ENCODE results near the gene COL21A1. TPM values are rescaled to one million over a fixed set of nuclear protein-coding genes. Genes with fewer than 3 reads are reported as not detected.
"Not testable (repeated sequence)": the region's sequence is repeated elsewhere in the genome, so short reads cannot be mapped to it uniquely, and the experiment has no call there.

Gene COL21A1
- total RNA-seq (2014; rRNA removed; shearing (Covaris generic); ENCODE audit: low replicate concordance) = not detected in 2 replicates

GRCh38 chr6:56246881-56247653, at the start of gene COL21A1:
COL21A1 (minus strand) TSS chr6:56247580; CDS start chr6:56182618, 64,962 bp downstream.
- no peak for DNase-seq (ENCODE audit: low read depth)
- in situ Hi-C loops (cut with HindIII; ENCODE audit: low pct_unique_long_range_greater_than_20kb, low sequenced_read_pairs) = no loop called here

GRCh38 chr6:56293781-56294180, 46.4 kb upstream of the COL21A1 start:
- in situ Hi-C loops (cut with HindIII; ENCODE audit: low pct_unique_long_range_greater_than_20kb, low sequenced_read_pairs) = no loop called here
- no peak for DNase-seq (ENCODE audit: low read depth)

GRCh38 chr6:56292505-56293181, 45.3 kb upstream of the COL21A1 start:
- DNase-seq (ENCODE audit: low read depth) = peak; percentile 63
- in situ Hi-C loops (cut with HindIII; ENCODE audit: low pct_unique_long_range_greater_than_20kb, low sequenced_read_pairs) = no loop called here

GRCh38 chr6:56291302-56291917, 44.0 kb upstream of the COL21A1 start:
- no peak for DNase-seq (ENCODE audit: low read depth)
- in situ Hi-C loops (cut with HindIII; ENCODE audit: low pct_unique_long_range_greater_than_20kb, low sequenced_read_pairs) = no loop called here

GRCh38 chr6:56289721-56290120, 42.3 kb upstream of the COL21A1 start:
- in situ Hi-C loops (cut with HindIII; ENCODE audit: low pct_unique_long_range_greater_than_20kb, low sequenced_read_pairs) = no loop called here
- DNase-seq (ENCODE audit: low read depth) = no peak

- no peak for DNase-seq (ENCODE audit: low read depth)
- in situ Hi-C loops (cut with HindIII; ENCODE audit: low pct_unique_long_range_greater_than_20kb, low sequenced_read_pairs) = no loop called here
Measured at GRCh38 chr6:56288347-56288746, 41.0 kb upstream of the COL21A1 start.

GRCh38 chr6:56282391-56282790, 35.0 kb upstream of the COL21A1 start:
- DNase-seq (ENCODE audit: low read depth) = no peak
- in situ Hi-C loops (cut with HindIII; ENCODE audit: low pct_unique_long_range_greater_than_20kb, low sequenced_read_pairs) = no loop called here

- in situ Hi-C loops (cut with HindIII; ENCODE audit: low pct_unique_long_range_greater_than_20kb, low sequenced_read_pairs) = no loop called here
- DNase-seq (ENCODE audit: low read depth) = no peak
Measured at GRCh38 chr6:56280126-56280525, 32.7 kb upstream of the COL21A1 start.

- in situ Hi-C loops (cut with HindIII; ENCODE audit: low pct_unique_long_range_greater_than_20kb, low sequenced_read_pairs) = no loop called here
- DNase-seq (ENCODE audit: low read depth) = peak; percentile 85
Measured at GRCh38 chr6:56279331-56280080, 32.1 kb upstream of the COL21A1 start.

GRCh38 chr6:56278171-56278591, 30.8 kb upstream of the COL21A1 start:
- in situ Hi-C loops (cut with HindIII; ENCODE audit: low pct_unique_long_range_greater_than_20kb, low sequenced_read_pairs) = no loop called here
- no peak for DNase-seq (ENCODE audit: low read depth)

GRCh38 chr6:56270812-56271441, 23.5 kb upstream of the COL21A1 start:
- in situ Hi-C loops (cut with HindIII; ENCODE audit: low pct_unique_long_range_greater_than_20kb, low sequenced_read_pairs) = no loop called here
- DNase-seq (ENCODE audit: low read depth) = no peak

GRCh38 chr6:56268266-56268665, 20.9 kb upstream of the COL21A1 start:
- in situ Hi-C loops (cut with HindIII; ENCODE audit: low pct_unique_long_range_greater_than_20kb, low sequenced_read_pairs) = no loop called here
- DNase-seq (ENCODE audit: low read depth) = no peak

GRCh38 chr6:56266011-56266410, 18.6 kb upstream of the COL21A1 start:
- in situ Hi-C loops (cut with HindIII; ENCODE audit: low pct_unique_long_range_greater_than_20kb, low sequenced_read_pairs) = no loop called here
- DNase-seq (ENCODE audit: low read depth) = no peak

- in situ Hi-C loops (cut with HindIII; ENCODE audit: low pct_unique_long_range_greater_than_20kb, low sequenced_read_pairs) = no loop called here
- DNase-seq (ENCODE audit: low read depth) = no peak
Measured at GRCh38 chr6:56263596-56264315, 16.4 kb upstream of the COL21A1 start.

GRCh38 chr6:56260593-56260992, 13.2 kb upstream of the COL21A1 start:
- in situ Hi-C loops (cut with HindIII; ENCODE audit: low pct_unique_long_range_greater_than_20kb, low sequenced_read_pairs); DNase-seq (ENCODE audit: low read depth): not testable (repeated sequence)

- in situ Hi-C loops (cut with HindIII; ENCODE audit: low pct_unique_long_range_greater_than_20kb, low sequenced_read_pairs) = no loop called here
- DNase-seq (ENCODE audit: low read depth) = peak; percentile 6
Measured at GRCh38 chr6:56259234-56260077, 12.1 kb upstream of the COL21A1 start.

GRCh38 chr6:56255349-56255748, 8.0 kb upstream of the COL21A1 start:
- DNase-seq (ENCODE audit: low read depth) = no peak
- in situ Hi-C loops (cut with HindIII; ENCODE audit: low pct_unique_long_range_greater_than_20kb, low sequenced_read_pairs) = no loop called here

Measured in Caki2 (cell line).